IPS-18c (cell line): Measurements from ENCODE around the gene MACROD2.

Experiments
- H3K4me3 ChIP-seq: 2 replicates; pipeline ENCODE4 v1.7.0; 2013; ENCODE audit warnings: low read depth, mild to moderate bottlenecking, low read length, moderate library complexity; ENCODE audit not compliant: insufficient read depth
- H3K9me3 ChIP-seq: one replicate; pipeline ENCODE4 v1.6.1; 2013; ENCODE audit warnings: mild to moderate bottlenecking, low read length, moderate library complexity; ENCODE audit not compliant: control insufficient read depth, insufficient read depth

MACROD2 gene

GRCh38 chr20:14335052-14335451 lies 339.7 kb downstream of the MACROD2 start:
- Histone ChIP-seq H3K9me3 (no peaks in the 10 kb centered on the region), H3K4me3 (no peak overlapping the region)

GRCh38 chr20:14336686-14337085 lies 341.4 kb downstream of the MACROD2 start:
- H3K9me3 ChIP-seq = no peaks in the 10 kb centered on the region
- H3K4me3 ChIP-seq = peak overlapping the region; percentile 34; the same call in 1 of the 2 replicates

GRCh38 chr20:14337400-14338171 lies 342.3 kb downstream of the MACROD2 start, which contains the start of gene FLRT3:
Gene FLRT3, minus strand, starts transcription at chr20:14337612. Its CDS starts 10,106 bp downstream, at chr20:14327506.
- Histone ChIP-seq H3K4me3 (peak within 1 kb of the TSS; percentile 38), H3K9me3 (no peaks in the 10 kb centered on the region)

GRCh38 chr20:14341801-14342200 lies 346.5 kb downstream of the MACROD2 start:
- no peak overlapping the region for H3K4me3 ChIP-seq
- no peaks in the 10 kb centered on the region for H3K9me3 ChIP-seq

GRCh38 chr20:14342918-14343317 lies 347.6 kb downstream of the MACROD2 start:
- Histone ChIP-seq H3K9me3 (no peaks in the 10 kb centered on the region), H3K4me3 (no peak overlapping the region)

- Histone ChIP-seq H3K9me3 (no peaks in the 10 kb centered on the region), H3K4me3 (no peak overlapping the region)
Measured at GRCh38 chr20:14343491-14344065, 348.3 kb downstream of the MACROD2 start.

- Histone ChIP-seq H3K9me3 (no peaks in the 10 kb centered on the region), H3K4me3 (no peak overlapping the region)
Measured at GRCh38 chr20:14344746-14345145, 349.4 kb downstream of the MACROD2 start.

- H3K4me3 ChIP-seq = no peak overlapping the region
- no peaks in the 10 kb centered on the region for H3K9me3 ChIP-seq
Measured at GRCh38 chr20:14355791-14356190, 360.5 kb downstream of the MACROD2 start.

- H3K9me3 ChIP-seq = no peaks in the 10 kb centered on the region
Measured at GRCh38 chr20:14360416-14360815, 365.1 kb downstream of the MACROD2 start.

GRCh38 chr20:14361509-14362345 lies 366.4 kb downstream of the MACROD2 start:
- no peaks in the 10 kb centered on the region for H3K9me3 ChIP-seq

More at GRCh38 chr20:14360416-14360815, 365.1 kb downstream of the MACROD2 start:
- H3K4me3 ChIP-seq = no peak overlapping the region

GRCh38 chr20:14374196-14374595 lies 378.9 kb downstream of the MACROD2 start:
- no peak overlapping the region for H3K4me3 ChIP-seq
- H3K9me3 ChIP-seq = no peaks in the 10 kb centered on the region

More at GRCh38 chr20:14361509-14362345, 366.4 kb downstream of the MACROD2 start:
- no peak overlapping the region for H3K4me3 ChIP-seq

GRCh38 chr20:14375416-14375985 lies 380.2 kb downstream of the MACROD2 start:
- Histone ChIP-seq H3K9me3 (no peaks in the 10 kb centered on the region), H3K4me3 (no peak overlapping the region)

GRCh38 chr20:14378326-14378725 lies 383.0 kb downstream of the MACROD2 start:
- H3K9me3 ChIP-seq = no peaks in the 10 kb centered on the region
- H3K4me3 ChIP-seq = no peak overlapping the region

- H3K9me3 ChIP-seq = no peaks in the 10 kb centered on the region
- no peak overlapping the region for H3K4me3 ChIP-seq
Measured at GRCh38 chr20:14383335-14383734, 388.0 kb downstream of the MACROD2 start.

- H3K9me3 ChIP-seq = no peaks in the 10 kb centered on the region
- no peak overlapping the region for H3K4me3 ChIP-seq
Measured at GRCh38 chr20:14384416-14385175, 389.3 kb downstream of the MACROD2 start.

GRCh38 chr20:14385176-14385740 lies 389.9 kb downstream of the MACROD2 start:
- Histone ChIP-seq H3K9me3 (no peaks in the 10 kb centered on the region), H3K4me3 (no peak overlapping the region)
